NCI-H1417 (cell line): ENCODE results near the gene SRF.

Experiments used
- DNase-seq, 3 experiments: peaks; one replicate each; lab custom pipeline; 2025; lab: John Stamatoyannopoulos, UW

Gene SRF

DNA sequence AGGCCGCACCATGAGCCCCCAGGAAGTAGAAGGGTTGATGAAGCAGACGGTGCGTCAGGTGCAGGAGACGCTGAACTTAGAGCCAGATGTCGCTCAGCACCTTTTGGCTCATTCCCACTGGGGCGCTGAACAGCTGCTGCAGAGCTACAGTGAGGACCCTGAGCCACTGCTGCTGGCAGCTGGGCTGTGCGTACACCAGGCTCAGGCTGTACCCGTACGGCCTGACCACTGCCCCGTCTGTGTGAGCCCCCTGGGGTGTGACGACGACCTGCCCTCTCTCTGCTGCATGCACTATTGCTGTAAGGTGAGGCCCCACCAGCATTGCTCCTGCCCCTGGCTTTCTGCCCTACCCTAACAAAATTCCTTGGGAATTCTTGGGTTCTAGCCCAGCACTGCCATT, 45.1 kb downstream of the SRF start:
- DNase-seq, result no peak

DNA sequence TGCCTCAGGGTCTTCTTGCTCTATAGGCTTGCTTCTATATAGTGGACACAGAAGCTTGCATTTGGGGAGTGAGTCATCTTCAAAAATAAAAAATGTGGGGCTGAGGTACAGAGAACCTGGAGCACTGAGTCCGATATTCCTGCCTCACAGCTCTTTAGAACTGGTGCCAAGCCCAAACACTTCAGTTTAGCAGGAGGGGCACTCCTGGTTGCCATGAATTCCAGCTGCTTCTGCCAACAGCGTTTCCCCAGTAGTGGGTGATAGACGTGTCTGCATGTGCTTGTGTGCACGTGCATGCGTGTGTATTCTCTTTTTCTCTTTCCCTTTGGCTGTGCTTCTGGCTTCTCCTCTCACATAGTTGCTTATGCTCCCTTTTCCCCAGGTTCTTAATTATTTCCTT, 46.3 kb downstream of the SRF start:
- DNase-seq, result no peak

DNA sequence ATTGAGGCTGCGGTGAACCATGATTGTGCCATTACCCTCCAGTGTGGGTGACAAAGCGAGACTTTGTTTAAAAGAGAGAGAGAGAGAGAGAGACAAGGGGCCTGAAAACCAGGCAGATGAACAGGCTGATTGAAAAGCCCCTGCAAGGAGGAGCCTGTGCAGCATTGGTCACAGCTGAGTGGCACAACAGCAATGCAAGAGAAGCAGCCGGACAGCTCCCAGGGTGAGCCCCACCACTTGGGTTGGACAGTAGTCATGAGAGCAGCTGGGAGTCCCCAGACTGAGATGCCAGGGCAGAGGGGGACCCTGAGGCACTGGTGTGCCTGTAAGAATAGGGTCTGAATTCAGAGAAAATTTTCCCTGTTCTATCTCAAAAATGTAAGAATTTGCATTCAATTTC, 48.0 kb downstream of the SRF start:
- no peak for DNase-seq

DNA sequence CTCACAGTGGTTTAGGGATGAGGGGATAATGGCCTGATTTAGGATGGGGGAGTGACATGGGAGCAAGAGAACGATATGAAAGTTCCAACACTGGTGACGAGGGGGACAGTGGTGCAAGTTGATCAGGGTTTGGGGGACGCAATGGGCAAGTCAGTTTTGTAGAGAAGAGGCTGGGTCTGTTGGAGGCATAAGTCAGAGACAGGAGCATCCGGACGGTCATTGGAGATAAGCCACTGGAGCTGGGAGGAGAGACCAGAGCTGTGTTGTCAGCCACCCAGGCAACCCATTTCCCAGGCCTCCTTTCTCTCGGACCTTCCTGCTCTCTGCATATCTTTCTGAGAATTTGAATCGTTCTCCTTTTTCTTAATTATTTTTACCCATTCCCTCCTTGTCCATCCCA, 48.7 kb downstream of the SRF start:
- no peak for DNase-seq

DNA sequence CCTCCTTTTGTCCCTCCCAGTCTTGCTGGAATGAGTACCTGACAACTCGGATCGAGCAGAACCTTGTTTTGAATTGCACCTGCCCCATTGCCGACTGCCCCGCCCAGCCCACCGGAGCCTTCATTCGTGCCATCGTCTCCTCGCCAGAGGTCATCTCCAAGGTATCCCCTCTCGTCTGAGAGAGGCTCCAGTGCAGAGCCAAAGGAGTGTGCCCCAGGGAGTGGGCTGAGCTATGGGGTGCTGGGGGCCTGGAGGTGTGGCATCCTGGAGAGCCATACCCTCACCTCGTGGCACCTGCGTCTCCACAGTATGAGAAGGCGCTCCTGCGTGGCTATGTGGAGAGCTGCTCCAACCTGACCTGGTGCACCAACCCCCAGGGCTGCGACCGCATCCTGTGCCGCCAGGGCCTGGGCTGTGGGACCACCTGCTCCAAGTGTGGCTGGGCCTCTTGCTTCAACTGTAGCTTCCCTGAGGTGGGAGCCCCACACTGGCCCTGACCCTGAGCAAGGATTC, 49.4 kb downstream of the SRF start:
- DNase-seq, result no peak

DNA sequence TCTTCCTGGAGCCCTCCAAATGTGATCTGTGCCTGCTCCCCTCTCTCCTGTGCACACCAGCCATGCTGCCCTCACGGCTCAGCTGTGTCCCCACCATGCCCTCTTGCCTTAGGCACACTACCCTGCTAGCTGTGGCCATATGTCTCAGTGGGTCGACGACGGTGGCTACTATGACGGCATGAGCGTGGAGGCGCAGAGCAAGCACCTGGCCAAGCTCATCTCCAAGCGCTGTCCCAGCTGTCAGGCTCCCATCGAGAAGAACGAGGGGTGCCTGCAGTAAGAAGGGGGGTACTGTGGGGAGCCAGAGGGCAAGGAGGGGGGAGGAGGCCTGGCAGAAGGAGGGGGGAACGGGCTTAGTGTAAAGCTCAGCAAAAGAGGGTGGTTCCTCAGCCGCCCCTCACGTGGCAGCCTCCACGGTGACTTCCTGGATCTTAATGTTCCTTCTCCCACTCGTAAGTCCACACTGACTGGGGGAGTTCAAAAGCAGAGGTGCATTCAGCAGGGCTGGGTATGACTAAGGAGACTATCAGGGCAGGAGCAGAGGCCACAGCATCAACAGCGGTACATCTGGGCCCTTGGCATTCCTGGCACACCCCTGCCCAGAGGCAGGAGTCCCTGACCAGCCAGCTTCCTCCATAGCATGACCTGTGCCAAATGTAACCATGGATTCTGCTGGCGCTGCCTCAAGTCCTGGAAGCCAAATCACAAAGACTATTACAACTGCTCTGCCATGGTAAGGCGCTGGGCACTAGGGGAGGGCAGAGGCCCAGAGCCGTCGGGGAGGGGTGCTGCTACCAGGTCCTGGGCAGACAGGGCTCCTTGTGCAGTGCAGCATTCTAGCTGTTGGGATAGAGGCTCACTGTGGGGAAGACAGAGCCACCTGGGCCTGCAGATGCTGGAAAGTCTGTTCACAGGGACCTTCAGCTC, 50.2 kb downstream of the SRF start:
- no peak for DNase-seq

DNA sequence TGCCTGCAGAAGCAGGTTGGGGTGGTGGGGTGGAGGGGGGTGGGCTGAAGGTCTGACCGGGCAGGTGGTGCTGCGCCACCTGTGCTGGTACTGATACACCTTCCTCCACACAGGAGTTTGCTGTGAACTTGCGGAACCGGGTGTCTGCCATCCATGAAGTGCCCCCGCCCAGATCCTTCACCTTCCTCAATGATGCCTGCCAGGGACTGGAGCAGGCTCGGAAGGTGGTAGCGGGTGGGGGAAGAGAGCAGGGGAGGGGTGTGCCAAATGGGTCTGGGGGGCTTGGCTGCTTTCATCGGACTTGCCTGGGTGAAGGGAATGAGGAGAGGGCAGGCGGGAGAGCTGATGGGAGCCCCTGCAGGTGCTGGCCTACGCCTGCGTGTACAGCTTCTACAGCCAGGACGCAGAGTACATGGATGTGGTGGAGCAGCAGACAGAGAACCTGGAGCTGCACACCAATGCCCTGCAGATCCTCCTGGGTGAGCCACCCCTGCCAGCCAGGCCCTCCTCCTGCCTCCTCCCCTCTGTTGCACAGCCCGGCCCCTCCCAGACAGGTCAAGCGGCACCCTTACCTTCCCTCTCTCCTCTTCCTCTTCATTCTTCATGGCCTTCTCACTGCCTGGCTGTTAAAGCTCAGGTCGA, 51.5 kb downstream of the SRF start:
- DNase-seq, result no peak

DNA sequence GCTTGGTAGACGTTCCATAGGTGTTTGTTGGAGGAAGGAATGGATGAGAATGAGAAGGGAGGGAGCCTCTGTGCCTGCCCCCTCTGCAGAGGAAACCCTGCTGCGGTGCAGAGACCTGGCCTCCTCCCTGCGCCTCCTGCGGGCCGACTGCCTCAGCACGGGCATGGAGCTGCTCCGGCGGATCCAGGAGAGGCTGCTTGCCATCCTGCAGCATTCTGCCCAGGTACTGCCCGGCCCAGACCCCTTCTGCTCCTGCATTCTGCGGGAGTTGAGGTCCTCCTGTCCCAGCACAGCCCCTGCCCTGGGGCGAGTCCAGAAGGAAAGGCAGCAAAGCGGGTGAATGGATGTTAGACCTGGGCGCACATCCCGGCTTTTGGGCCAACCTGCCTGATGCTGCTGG, 52.1 kb downstream of the SRF start:
- no peak for DNase-seq

DNA sequence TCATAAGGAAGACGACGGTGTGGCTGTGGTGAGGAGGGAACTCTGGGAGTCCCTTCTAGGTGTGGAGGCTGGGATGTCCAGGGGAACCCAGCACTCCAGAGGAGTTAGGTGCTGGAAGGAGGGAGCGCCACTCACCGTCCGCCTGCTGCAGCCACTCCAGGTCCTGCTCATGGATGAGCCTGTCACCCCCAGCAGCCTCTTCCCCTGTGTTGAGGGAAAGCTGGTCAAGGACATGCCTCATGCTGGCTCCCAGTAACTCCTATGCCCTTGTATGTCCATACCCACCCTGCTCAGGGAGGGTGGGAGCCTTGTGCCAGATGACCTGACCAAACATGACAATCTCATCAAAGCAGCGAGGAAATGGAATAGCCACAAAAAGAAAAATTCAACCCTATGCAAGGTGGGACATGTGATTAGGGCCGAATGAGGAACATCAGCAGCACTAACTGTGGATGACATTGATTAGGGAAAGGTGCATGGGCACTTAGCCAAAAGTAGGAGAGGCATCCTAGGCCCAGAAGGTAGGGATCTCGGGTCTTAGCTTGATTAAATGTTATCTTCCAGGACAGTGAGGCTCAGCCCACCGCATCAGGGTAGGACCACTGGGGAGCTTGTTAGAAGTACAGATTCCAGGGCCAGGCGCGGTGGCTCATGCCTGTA, 55.3 kb downstream of the SRF start:
- DNase-seq, result no peak

DNA sequence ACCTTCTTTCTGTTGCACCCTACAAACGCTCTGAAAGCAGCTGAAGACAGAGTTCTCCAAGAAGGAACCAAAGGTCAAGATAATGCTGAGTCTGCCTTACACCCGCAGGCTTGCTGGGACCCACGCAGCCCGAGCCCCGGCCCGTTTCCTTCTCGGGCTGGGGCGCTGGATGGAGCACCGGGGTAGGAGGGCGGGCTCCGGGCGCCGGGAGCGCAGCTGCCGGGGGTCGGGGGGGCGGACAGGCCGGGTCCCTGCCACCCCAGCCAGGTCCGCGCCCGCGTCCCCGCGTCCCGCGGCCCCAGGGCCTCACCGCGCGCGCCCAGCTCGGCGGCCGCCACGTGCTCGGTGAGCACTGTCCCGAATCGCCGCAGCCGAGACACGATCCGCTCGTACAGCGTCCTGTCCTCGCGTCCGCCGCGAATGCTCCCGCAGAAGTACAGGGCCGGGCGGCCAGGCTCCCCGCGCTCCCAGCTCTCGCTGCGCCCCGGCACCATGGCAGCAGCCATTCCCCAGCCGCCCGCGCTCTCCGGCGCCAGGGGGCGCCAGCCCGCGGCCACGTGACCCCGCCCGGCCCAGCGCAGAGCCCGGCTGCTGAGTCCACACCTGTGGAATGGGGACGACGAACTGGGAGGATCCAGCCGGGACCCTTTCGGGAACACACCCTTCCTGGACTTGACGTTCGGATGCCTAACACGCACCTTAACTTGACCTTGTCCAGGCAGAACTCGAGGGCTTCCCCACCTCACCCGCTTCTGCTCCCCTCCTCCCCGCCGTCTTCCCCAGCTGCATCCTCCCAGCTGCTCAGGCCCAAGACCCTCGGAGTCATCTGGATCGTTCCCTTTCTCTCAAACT, 58.1 kb downstream of the SRF start, which contains the start of gene DNPH1:
Gene DNPH1 (minus strand): TSS at position 531 of the 852 bp plus-strand sequence. CDS start 25 bp downstream, at position 506.
- DNase-seq, result peak; percentile 75 to 82 (median 80)

DNA sequence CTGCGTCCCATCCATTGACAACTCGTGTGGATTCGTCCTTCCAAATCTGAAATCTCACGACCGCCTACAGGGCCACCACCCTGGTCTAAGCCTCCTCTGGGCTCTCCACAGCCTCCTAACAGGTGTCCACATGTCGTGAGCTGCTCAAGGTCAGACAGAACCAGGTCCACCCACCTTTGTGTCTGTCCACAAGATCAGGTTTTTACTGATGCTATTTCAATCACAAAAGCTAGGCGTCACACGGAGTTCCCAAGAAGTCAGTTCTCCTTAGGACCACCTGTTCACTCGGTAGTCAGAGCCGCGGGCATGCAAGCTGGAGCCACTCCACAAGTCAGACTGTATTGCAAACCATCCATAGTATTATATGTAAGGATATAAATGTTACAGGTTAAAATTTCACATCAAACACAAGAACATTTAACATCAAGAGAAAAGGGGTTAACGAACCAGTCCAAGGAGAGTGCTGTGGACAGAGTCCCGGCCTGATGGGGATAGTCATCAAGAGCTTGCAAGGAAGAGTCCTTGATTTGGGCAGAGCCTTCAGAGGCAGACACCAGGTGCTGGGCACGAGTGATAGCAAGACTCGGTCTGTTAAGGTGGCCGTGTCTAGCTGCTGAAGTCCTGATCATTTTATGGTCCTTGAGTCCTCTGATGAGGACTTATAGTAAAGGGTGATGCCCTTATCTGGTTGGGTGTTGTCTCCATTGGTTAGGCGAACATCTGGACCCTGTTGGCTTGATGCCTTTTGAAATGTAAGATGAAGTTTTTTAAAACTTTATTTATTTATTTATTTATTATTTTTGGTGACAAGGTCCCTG, 58.9 kb downstream of the SRF start:
- no peak for DNase-seq

DNA sequence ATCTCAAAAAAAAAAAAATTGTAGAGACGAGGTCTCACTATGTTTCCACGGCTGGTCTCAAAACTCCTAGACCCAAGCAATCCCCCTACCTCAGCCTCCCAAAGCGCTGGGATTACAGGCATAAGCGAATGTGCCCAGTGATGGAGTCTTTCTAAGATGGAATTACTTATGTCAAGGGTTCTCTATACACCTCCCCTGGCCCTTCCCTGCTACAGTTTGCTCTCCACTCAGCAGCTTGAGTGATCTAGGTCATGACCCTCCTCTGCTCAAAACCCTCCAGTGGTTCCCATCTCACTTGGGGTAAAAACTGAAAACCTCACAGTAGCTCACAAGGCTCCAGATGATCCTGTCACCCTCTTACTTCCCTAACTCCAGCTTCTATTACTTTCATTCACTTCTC, 60.0 kb downstream of the SRF start:
- no peak for DNase-seq
